HCT116 (cell line): ENCODE data around the gene GLI3.

ENCODE experiments used
- CTCF ChIP-seq, 3 experiments: fragments of 200-600 bp in 1 of 3; sonication (generic) in 1 of 3; IDR thresholded peaks in 2 of 3; conservative IDR thresholded peaks in 1 of 3; 2 replicates each; pipeline ENCODE4 v1.5.1; 2012 to 2017; ENCODE audit warnings: low read depth in 2 of 3, low read length in 2 of 3, antibody characterized with exemption in 1 of 3, borderline replicate concordance in 1 of 3, control low read depth in 1 of 3, mild to moderate bottlenecking in 1 of 3, mixed read lengths in 1 of 3, mixed run types in 1 of 3, moderate library complexity in 1 of 3; ENCODE audit not compliant: insufficient read depth in 1 of 3
- FOSL1 ChIP-seq: IDR thresholded peaks from 2 replicates; pipeline ENCODE4 v1.6.1; 2012; ENCODE audit warnings: low read depth
- JUND ChIP-seq: IDR thresholded peaks from 2 replicates; pipeline ENCODE4 v1.6.1; 2012
- MAX ChIP-seq: IDR thresholded peaks from 2 replicates; pipeline ENCODE4 v1.6.1; 2012
- POLR2A ChIP-seq: IDR thresholded peaks from 2 replicates; pipeline ENCODE4 v1.7.0; 2011; ENCODE audit warnings: borderline replicate concordance; ENCODE audit not compliant: insufficient read depth, insufficient read length; ENCODE audit errors: extremely low read depth
- RAD21 ChIP-seq: IDR thresholded peaks from 2 replicates; pipeline ENCODE4 v1.6.1; 2012; ENCODE audit warnings: low read depth, mild to moderate bottlenecking
- REST ChIP-seq: IDR thresholded peaks from 2 replicates; pipeline ENCODE4 v1.6.1; 2012; ENCODE audit warnings: low read depth
- SIN3A ChIP-seq: IDR thresholded peaks from 2 replicates; pipeline ENCODE4 v1.6.1; 2012; ENCODE audit warnings: low read depth

GRCh38 chr7:42250411-42250810 lies 13.4 kb upstream of the GLI3 start:
- no peak for TF ChIP-seq RAD21
- TF ChIP-seq REST, result no peak
- TF ChIP-seq MAX, result no peak
- TF ChIP-seq CTCF (IDR thresholded peaks at IDR 0.05 in 2 of 3, conservative IDR thresholded peaks at IDR 0.05 in 1 of 3; ENCODE audit: borderline replicate concordance in 1 of 3, insufficient read depth in 1 of 3, low read depth in 2 of 3, low read length in 2 of 3), result no peak
- no peak for TF ChIP-seq POLR2A
- TF ChIP-seq FOSL1, result no peak
- TF ChIP-seq SIN3A, result no peak
- no peak for TF ChIP-seq JUND
